Muscle layer of duodenum (tissue), 2 donors: ENCODE data around the gene NOL11.
"Not testable (repeated sequence)": the region's sequence is repeated elsewhere in the genome, so short reads cannot be mapped to it uniquely, and the experiment has no call there.

Experiments
- H3K27ac ChIP-seq: one replicate; pipeline ENCODE4 v1.7.0; 2013; ENCODE audit warnings: mild to moderate bottlenecking, low read length
- H3K27me3 ChIP-seq: one replicate; pipeline ENCODE4 v1.7.0; 2013; ENCODE audit warnings: low read depth, mild to moderate bottlenecking, control low read depth, low read length
- H3K36me3 ChIP-seq, 2 donors: one replicate each; pipeline ENCODE4 v1.7.0; 2013; ENCODE audit warnings: low read length in 2 of 2, control low read depth in 1 of 2, mild to moderate bottlenecking in 1 of 2; ENCODE audit not compliant: insufficient read depth in 2 of 2, control insufficient read depth in 1 of 2
- H3K4me1 ChIP-seq, 2 donors: one replicate each; pipeline ENCODE4 v1.7.0; 2013; ENCODE audit warnings: low read length in 2 of 2, mild to moderate bottlenecking in 2 of 2, control low read depth in 1 of 2, moderate library complexity in 1 of 2; ENCODE audit not compliant: insufficient read depth in 2 of 2, control insufficient read depth in 1 of 2
- H3K4me3 ChIP-seq, 2 donors: one replicate each; pipeline ENCODE4 v1.7.0; 2013; ENCODE audit warnings: low read length in 2 of 2, low read depth in 1 of 2, mild to moderate bottlenecking in 1 of 2
- H3K9me3 ChIP-seq, 2 donors: one replicate each; pipeline ENCODE4 v1.7.0; 2013; ENCODE audit warnings: low read length in 2 of 2, control low read depth in 1 of 2, mild to moderate bottlenecking in 1 of 2; ENCODE audit not compliant: control insufficient read depth in 1 of 2
- donor health status: healthy.

The NOL11 gene

DNA sequence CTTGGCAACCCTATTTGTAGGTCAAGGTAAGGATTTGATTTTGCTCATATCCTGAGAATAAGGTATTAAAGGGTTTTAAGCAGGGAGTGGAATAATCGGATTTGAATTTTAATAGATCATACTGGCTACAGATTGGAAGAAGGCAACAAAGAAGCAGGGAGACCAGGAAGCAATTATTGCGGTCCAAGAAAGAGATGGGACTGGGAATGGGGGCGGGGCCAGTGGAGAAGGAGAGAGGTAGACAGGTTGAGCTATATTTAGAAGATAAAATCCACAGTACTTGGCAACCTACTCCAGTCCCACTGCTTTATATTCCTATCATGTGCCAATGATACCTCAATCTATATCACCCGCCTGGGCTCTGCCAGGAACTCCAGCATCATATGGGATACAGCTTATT lies 5.8 kb upstream of the NOL11 start:
- no peak overlapping the region for H3K4me3 ChIP-seq
- no peaks in the 10 kb centered on the region for H3K27me3 ChIP-seq
- no peaks in the 10 kb centered on the region for H3K4me1 ChIP-seq
- H3K36me3 ChIP-seq = no peaks in the 10 kb centered on the region
- H3K27ac ChIP-seq = no peak overlapping the region
- H3K9me3 ChIP-seq = no peaks in the 10 kb centered on the region

DNA sequence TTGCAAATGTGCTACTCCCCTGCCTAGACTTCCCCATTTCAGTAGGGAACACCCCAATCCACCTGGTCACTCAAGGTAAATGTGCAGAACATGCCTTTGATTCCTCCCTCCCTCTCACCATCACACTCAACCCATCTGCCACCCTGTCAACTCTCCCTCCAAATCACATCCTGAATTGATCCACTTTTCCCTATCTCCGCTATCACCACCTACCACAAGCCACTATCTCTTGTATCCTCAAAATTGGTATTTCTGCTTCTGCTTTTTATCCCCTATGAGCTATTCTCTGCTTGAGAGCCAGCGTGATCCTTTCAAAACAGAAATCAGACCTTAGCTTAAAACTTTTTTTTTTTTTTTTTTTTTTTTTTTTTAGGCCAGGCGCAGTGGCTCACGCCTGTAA lies 5.4 kb upstream of the NOL11 start:
- H3K27ac ChIP-seq = no peak overlapping the region
- H3K4me1 ChIP-seq = no peaks in the 10 kb centered on the region
- no peaks in the 10 kb centered on the region for H3K9me3 ChIP-seq
- no peaks in the 10 kb centered on the region for H3K36me3 ChIP-seq
- no peaks in the 10 kb centered on the region for H3K27me3 ChIP-seq
- H3K4me3 ChIP-seq = no peak overlapping the region

DNA sequence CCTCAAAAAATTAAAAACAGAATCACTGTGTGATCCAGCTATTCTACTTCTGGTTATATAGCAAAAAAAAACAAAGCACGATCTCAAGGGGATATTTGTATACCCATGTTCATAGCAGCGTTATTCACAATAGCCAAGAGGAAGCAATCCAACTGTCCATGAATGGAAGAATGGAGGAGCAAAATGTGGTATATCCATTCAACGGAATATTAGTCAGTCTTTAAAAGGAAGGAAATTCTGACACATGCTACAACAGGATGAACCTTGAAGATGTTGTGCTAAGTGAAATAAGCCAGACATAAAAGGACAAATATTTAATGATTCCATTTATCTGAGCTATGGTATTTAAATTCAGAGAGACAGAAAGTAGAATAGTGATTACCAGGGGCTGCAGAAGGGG lies 4.6 kb upstream of the NOL11 start:
- Histone ChIP-seq H3K36me3 (no peaks in the 10 kb centered on the region), H3K4me1 (no peaks in the 10 kb centered on the region), H3K4me3 (no peak overlapping the region), H3K27me3 (no peaks in the 10 kb centered on the region), H3K9me3 (no peaks in the 10 kb centered on the region), H3K27ac (no peak overlapping the region)

DNA sequence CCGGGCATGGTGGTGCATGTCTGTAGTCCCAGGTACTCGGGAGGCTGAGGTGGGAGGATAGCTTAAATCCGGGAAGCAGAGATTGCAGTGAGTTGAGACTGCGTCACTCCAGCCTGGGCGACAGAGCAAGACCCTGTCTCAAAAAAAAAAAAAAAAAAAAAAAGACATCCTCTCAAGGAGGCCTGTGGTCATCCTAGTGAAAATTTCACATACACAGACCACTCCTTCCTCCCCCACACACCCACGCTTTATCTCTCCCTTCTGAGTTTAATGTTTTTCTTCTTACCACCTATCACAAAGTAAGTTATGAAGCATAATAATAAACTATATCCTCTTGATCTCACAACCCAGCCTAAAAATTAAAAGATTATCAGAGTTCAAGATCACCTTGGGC lies 1.3 kb upstream of the NOL11 start:
- Histone ChIP-seq H3K36me3 (peaks cover 7 to 10% of the 10 kb centered on the region in 2 donors), H3K27me3 (no peaks in the 10 kb centered on the region), H3K27ac (no peak overlapping the region), H3K4me1 (peaks cover 4 to 14% of the 10 kb centered on the region in 2 donors), H3K9me3 (no peaks in the 10 kb centered on the region), H3K4me3 (no peak overlapping the region)

DNA sequence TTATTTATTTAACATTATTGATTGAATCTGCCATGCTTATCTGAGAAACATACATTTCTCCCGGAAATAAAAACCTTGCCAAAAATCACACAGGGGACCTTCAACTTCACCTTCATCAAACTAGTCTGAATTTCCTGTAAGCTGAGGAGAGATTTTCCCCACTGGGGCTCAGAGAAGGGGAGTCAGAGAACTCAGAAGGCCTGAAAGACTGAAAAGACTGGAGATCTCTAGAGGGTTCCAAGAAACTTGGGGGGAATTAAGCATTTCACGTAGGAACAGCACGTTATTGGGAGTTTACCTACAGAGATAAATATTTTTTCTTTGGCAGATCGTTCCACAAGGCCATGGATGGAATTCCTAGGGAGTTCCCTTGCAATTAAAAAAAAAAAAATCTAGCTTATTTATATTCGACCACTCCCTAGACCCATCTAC lies 528 bp upstream of the NOL11 start:
- H3K4me1 ChIP-seq = peaks cover 4 to 14% of the 10 kb centered on the region in 2 donors
- H3K27ac ChIP-seq = peak overlapping the region; percentile 97

DNA sequence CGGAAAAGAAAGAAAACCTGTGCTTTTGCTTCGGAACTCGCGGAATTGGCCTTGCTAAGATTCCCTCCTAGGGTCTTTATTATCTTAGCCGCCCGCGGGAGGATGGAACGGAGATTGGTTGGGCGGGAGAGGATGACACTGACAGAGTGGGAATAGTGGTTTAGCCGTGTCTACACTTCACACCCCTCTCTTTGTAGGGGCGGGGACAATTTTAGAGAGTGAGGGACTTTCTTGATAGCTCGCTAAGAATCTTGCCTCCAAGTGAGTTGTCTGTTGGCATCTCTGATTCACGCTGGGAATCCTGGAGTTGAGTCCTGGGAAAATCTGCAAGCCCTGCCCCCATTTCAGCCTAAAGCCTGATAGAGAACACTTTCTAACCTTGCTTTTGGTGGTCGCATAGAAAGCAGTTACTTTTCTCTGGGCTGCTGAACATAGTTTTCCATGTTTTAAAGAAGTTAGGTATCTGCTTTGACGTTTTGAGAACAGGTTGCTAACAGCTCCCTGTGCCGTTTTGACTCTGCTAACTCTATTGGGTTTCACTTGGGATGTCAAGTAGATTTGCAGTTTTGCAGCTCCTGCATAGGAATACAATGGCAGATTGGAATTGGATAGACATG lies 697 bp downstream of the NOL11 start:
- Histone ChIP-seq H3K27ac (peak overlapping the region; percentile 97), H3K9me3 (no peaks in the 10 kb centered on the region), H3K36me3 (peaks cover 15 to 27% of the 10 kb centered on the region in 2 donors), H3K4me1 (peaks cover 4 to 14% of the 10 kb centered on the region in 2 donors), H3K4me3 (peak overlapping the region; percentile 89 to 96), H3K27me3 (no peaks in the 10 kb centered on the region)

More for the DNA sequence above, 528 bp upstream of the NOL11 start:
- Histone ChIP-seq H3K9me3 (no peaks in the 10 kb centered on the region), H3K36me3 (peaks cover 15 to 18% of the 10 kb centered on the region in 2 donors), H3K27me3 (no peaks in the 10 kb centered on the region), H3K4me3 (peak overlapping the region; percentile 89 to 91)

DNA sequence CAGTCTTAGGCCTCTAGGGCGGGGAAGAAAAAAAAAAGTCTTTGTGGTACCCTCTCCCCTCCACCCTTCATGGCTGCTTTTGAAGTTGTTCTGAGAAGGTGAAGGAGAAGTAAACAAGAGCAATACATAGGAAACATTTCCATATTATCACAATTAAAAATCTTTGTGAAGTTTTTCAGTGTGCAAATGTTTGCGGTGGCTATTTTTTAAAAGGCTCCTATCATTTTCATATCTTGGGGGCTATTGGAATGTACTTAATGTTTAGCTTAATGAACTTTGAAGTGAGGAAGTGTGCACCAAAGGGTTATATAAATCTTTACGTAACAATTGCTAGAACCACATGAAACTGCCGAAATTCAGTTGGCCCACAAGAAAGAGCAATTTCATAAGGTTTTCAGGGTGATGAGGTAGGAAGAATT lies 7.6 kb downstream of the NOL11 start:
- H3K36me3 ChIP-seq = peaks cover 42 to 83% of the 10 kb centered on the region in 2 donors

DNA sequence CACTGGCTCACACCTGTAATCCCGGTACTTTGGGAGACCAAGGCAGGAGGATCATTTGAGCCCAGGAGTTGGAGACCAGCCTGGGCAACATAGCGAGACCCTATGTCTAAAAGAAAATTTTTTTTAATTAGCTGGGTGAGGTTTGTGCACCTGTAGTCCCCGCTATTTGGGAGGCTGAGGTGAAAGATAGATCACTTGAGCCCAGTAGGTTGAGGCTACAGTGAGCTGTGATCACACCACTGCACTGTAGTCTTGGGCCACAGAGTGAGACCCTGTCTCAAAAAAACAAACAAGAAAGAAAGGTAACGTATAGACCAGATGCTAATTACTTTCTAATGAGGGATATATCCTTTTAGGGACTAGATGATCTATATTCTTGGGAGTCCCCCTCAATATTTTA lies 8.1 kb downstream of the NOL11 start:
- H3K27ac ChIP-seq = no peak overlapping the region
- no peaks in the 10 kb centered on the region for H3K27me3 ChIP-seq
- H3K4me3 ChIP-seq = no peak overlapping the region
- no peaks in the 10 kb centered on the region for H3K9me3 ChIP-seq
- H3K4me1 ChIP-seq = no peaks in the 10 kb centered on the region
- H3K36me3 ChIP-seq = peaks cover 42 to 83% of the 10 kb centered on the region in 2 donors

More for the DNA sequence above, 7.6 kb downstream of the NOL11 start:
- H3K4me1 ChIP-seq = no peaks in the 10 kb centered on the region
- H3K27me3 ChIP-seq = no peaks in the 10 kb centered on the region
- H3K9me3 ChIP-seq = no peaks in the 10 kb centered on the region
- H3K4me3 ChIP-seq = no peak overlapping the region
- H3K27ac ChIP-seq = no peak overlapping the region

DNA sequence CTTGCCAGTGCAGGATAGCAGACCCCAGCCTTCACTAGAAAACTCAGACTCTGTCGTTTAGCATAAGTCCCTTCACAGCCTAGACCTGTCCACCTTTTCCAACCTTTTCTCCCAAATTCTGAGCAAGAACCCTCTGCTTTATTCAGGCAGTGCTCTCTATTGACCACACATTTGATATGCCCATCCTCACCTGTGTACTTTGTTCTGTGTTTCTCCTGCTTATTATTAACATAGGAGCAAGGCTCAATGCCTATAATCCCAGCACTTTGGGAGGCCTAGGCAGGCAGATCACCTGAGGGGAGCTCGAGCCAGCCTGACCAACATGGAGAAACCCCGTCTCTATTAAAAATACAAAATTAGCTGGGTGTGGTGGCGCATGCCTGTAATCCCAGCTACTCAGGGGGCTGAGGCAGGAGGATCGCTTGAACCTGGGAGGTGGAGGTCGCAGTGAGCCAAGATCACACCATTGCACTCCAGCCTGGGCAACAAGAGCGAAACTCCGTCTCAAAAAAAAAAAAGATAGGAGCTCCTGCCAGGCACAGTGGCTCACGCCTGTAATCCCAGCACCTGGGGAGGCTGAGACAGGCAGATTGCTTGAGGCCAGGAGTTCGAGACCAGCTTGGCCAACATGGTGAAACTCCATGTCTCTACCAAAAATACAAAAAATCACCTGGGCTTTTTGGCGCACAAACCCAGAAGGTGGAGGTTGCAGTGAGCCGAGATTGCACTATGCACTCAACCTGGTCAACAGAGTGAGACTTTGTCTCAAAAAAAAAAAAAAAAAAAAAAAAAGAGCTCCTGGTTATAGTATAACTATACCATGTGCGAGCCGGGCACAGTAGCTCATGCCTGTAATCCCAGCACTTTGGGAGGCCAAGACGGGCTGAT lies 9.7 kb downstream of the NOL11 start:
- H3K27me3 ChIP-seq, H3K9me3 ChIP-seq, H3K4me1 ChIP-seq, H3K4me3 ChIP-seq, H3K27ac ChIP-seq: not testable (repeated sequence)
- peaks cover 40 to 81% of the 10 kb centered on the region in 2 donors for H3K36me3 ChIP-seq

DNA sequence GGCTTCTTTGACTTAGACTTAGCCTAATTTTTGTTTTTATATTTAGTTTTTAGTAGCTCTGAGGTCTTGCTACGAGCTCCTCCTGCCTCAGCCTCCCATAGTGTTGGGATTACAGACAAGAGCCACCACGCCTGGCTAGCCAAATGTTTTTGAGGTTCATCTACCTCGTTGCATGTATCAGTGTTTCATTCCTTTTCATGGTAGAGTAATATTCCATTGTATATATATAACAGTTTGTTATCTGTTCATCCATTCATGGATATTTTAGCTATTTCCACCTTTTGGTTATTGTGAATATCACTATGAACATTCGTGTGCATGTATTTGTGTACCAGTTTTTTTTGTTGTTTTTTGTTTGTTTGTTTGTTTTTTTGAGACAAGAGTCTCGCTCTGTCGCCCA lies 12.2 kb downstream of the NOL11 start:
- peaks cover 39 to 72% of the 10 kb centered on the region in 2 donors for H3K36me3 ChIP-seq
- no peaks in the 10 kb centered on the region for H3K4me1 ChIP-seq
- no peak overlapping the region for H3K4me3 ChIP-seq
- H3K9me3 ChIP-seq = peaks cover 0 to 4% of the 10 kb centered on the region in 2 donors
- no peak overlapping the region for H3K27ac ChIP-seq
- no peaks in the 10 kb centered on the region for H3K27me3 ChIP-seq

DNA sequence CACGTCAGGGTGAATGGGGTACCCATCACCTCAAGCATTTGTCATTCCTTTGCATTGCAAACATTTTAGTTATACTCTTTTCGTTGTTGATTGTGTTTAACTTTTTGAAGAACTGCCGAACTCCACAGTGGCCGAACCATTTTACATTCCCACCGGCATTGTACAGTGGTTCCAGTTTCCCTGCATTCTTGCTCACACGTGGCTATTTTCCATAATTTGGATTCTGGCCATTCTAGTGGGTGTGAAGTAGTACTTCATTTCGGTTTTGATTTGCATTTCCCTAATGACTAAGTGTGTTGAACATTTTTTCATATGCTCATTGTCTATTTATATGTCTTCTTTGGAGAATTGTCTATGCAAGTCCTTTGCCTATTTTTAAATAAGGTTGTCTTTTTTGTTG lies 13.0 kb downstream of the NOL11 start:
- Histone ChIP-seq H3K9me3 (peaks cover 0 to 4% of the 10 kb centered on the region in 2 donors), H3K36me3 (peaks cover 38 to 67% of the 10 kb centered on the region in 2 donors), H3K27ac (no peak overlapping the region)

More for the DNA sequence above, 13.0 kb downstream of the NOL11 start:
- Histone ChIP-seq H3K4me1 (no peaks in the 10 kb centered on the region), H3K27me3 (no peaks in the 10 kb centered on the region), H3K4me3 (no peak overlapping the region)
